IMR-90 (cell line): ENCODE data around the gene LAPTM5. TPM values are rescaled to one million over a fixed set of nuclear protein-coding genes. Genes with fewer than 3 reads are reported as not detected.

Experiments used
- ATAC-seq: fragments of 200-7000 bp; cut with Tn5 transposase; 2 replicates; pipeline ENCODE4 v1.9.1; 2020; ENCODE audit warnings: low read depth, mild to moderate bottlenecking, moderate library complexity
- BruUV-seq: library from RNA; stranded (reverse); fragments of 400-500 nt; replicated peaks from 2 replicates; lab custom pipeline; 2021; lab: Mats Ljungman, UMichigan
- CTCF ChIA-PET: fragments of 300-600 bp; formaldehyde crosslinking; extraction: SDS; loops from one replicate; lab custom pipeline; 2021; ENCODE audit warnings: antibody characterized with exemption; lab: Yijun Ruan, JAX
- POLR2A ChIA-PET: fragments of 300-600 bp; sonication (Branson Sonifier 250); formaldehyde crosslinking; loops from one replicate; lab custom pipeline; 2022; ENCODE audit warnings: antibody characterized with exemption; ENCODE audit not compliant: unreplicated experiment; lab: Charles Lee
- DNase-seq: peaks from one replicate; pipeline ENCODE4 v3.0.0; 2013
- H2AFZ ChIP-seq: replicated peaks from 2 replicates; pipeline ENCODE3; 2013; ENCODE audit warnings: low read length, mild to moderate bottlenecking; ENCODE audit not compliant: poor library complexity
- H2AK5ac ChIP-seq: 2 replicates; pipeline ENCODE4 v1.6.1; 2013; ENCODE audit warnings: low read depth, low read length, inconsistent platforms
- H2AK9ac ChIP-seq: replicated peaks from 2 replicates; pipeline ENCODE3; 2013; ENCODE audit warnings: mild to moderate bottlenecking, low read depth, low read length, moderate library complexity; ENCODE audit not compliant: poor library complexity
- H2BK120ac ChIP-seq: 2 replicates; pipeline ENCODE4 v1.6.1; 2013; ENCODE audit warnings: low read depth, low read length, inconsistent platforms
- H2BK15ac ChIP-seq: 3 replicates; pipeline ENCODE4 v1.6.1; 2013; ENCODE audit warnings: low read depth, low read length, inconsistent platforms
- H2BK20ac ChIP-seq: 2 replicates; pipeline ENCODE4 v1.6.1; 2013; ENCODE audit warnings: low read depth, mild to moderate bottlenecking, inconsistent platforms, low read length, moderate library complexity
- H2BK5ac ChIP-seq: 2 replicates; pipeline ENCODE4 v1.6.1; 2013; ENCODE audit warnings: mild to moderate bottlenecking, low read depth, low read length, inconsistent platforms; ENCODE audit not compliant: poor library complexity, severe bottlenecking
- H3K14ac ChIP-seq: replicated peaks from 2 replicates; pipeline ENCODE4 v1.6.1; 2013; ENCODE audit warnings: low read depth, low read length, inconsistent platforms
- H3K18ac ChIP-seq: 2 replicates; pipeline ENCODE4 v1.6.1; 2013; ENCODE audit warnings: low read depth, low read length, control low read depth
- H3K23ac ChIP-seq: 2 replicates; pipeline ENCODE4 v1.6.1; 2013; ENCODE audit warnings: low read depth, low read length, inconsistent platforms
- H3K27ac ChIP-seq: 2 replicates; pipeline ENCODE4 v1.5.1; 2013; ENCODE audit warnings: mild to moderate bottlenecking, control low read depth, low read length; ENCODE audit not compliant: insufficient read depth
- H3K27me3 ChIP-seq: 2 replicates; pipeline ENCODE4 v1.6.1; 2013; ENCODE audit warnings: low read length; ENCODE audit not compliant: control insufficient read depth, insufficient read depth
- H3K36me3 ChIP-seq: 2 replicates; pipeline ENCODE4 v1.6.1; 2013; ENCODE audit warnings: low read length, mixed read lengths; ENCODE audit not compliant: control insufficient read depth, insufficient read depth
- H3K4ac ChIP-seq: 2 replicates; pipeline ENCODE4 v1.6.1; 2013; ENCODE audit warnings: low read depth, low read length, inconsistent platforms
- H3K4me1 ChIP-seq: 2 replicates; pipeline ENCODE4 v1.6.1; 2013; ENCODE audit warnings: low read length, mixed read lengths; ENCODE audit not compliant: control insufficient read depth, insufficient read depth
- H3K4me2 ChIP-seq: 2 replicates; pipeline ENCODE4 v1.6.1; 2013; ENCODE audit warnings: low read depth, mild to moderate bottlenecking, control low read depth, low read length, moderate library complexity
- H3K4me3 ChIP-seq: 2 replicates; pipeline ENCODE4 v1.5.1; 2013; ENCODE audit warnings: low read depth, mild to moderate bottlenecking, control low read depth, low read length, moderate library complexity; ENCODE audit not compliant: insufficient read depth
- H3K56ac ChIP-seq: 2 replicates; pipeline ENCODE4 v1.6.1; 2013; ENCODE audit warnings: low read length, inconsistent platforms; ENCODE audit not compliant: insufficient read depth; ENCODE audit errors: extremely low read depth
- H3K79me1 ChIP-seq, 2 experiments: 2 replicates each; pipeline ENCODE4 v1.6.1; 2013; ENCODE audit warnings: low read length in 2 of 2, inconsistent platforms in 1 of 2, low read depth in 1 of 2
- H3K9ac ChIP-seq: 2 replicates; pipeline ENCODE4 v1.6.1; 2013; ENCODE audit warnings: low read depth, low read length, control low read depth
- H3K9me1 ChIP-seq: 2 replicates; pipeline ENCODE4 v1.6.1; 2013; ENCODE audit warnings: low read length, inconsistent platforms; ENCODE audit not compliant: insufficient read depth
- H3K9me3 ChIP-seq: 2 replicates; pipeline ENCODE4 v1.6.1; 2013; ENCODE audit warnings: low read length; ENCODE audit not compliant: control insufficient read depth, insufficient read depth
- H4K20me1 ChIP-seq: 2 replicates; pipeline ENCODE4 v1.6.1; 2013; ENCODE audit warnings: low read length, inconsistent platforms; ENCODE audit not compliant: insufficient read depth
- H4K5ac ChIP-seq: 2 replicates; pipeline ENCODE4 v1.6.1; 2013; ENCODE audit warnings: mild to moderate bottlenecking, low read depth, low read length, control low read depth
- H4K8ac ChIP-seq, 2 experiments: 2 replicates each; pipeline ENCODE4 v1.6.1; 2013; ENCODE audit warnings: low read depth in 2 of 2, low read length in 2 of 2, control low read depth in 1 of 2, inconsistent platforms in 1 of 2
- H4K91ac ChIP-seq: 2 replicates; pipeline ENCODE4 v1.6.1; 2013; ENCODE audit warnings: low read depth, low read length, inconsistent platforms; ENCODE audit not compliant: insufficient read depth
- BHLHE40 ChIP-seq: fragments of 150-350 bp; IDR thresholded peaks from 2 replicates; pipeline ENCODE4 v1.6.1; 2016; ENCODE audit warnings: mild to moderate bottlenecking, low read depth, low read length
- MAFK ChIP-seq: IDR thresholded peaks from 2 replicates; pipeline ENCODE4 v1.6.1; 2012; ENCODE audit warnings: low read depth, low read length, improper control_type of control experiment
- WGBS, 2 experiments: methylation state at CpG; one replicate each; pipeline versions ENCODE4 v1.1.5 to v1.1.7; 2013; ENCODE audit warnings: missing lambda C conversion rate in 2 of 2; ENCODE audit not compliant: insufficient read length in 1 of 2; ENCODE audit errors: extremely low coverage in 2 of 2; 5-methylcytosine and 5-hydroxymethylcytosine counted together
- dilution Hi-C: fragments of 300-500 bp; cut with HindIII; formaldehyde crosslinking; loops from one replicate; pipeline ENCODE4 v1.14.3; 2018; ENCODE audit warnings: low sequenced_read_pairs; ENCODE audit not compliant: unreplicated experiment
- in situ Hi-C: fragments of 300-500 bp; cut with MboI; formaldehyde crosslinking; loops from 3 replicates; pipeline ENCODE4 v1.14.3; 2019; ENCODE audit warnings: low sequenced_read_pairs, inconsistent platforms, mixed read lengths
- intact Hi-C: fragments of 100-400 bp; cut with micrococcal nuclease; formaldehyde crosslinking; loops from 2 replicates; pipeline ENCODE4 v1.10.0; 2022
- polyA plus RNA-seq, 3 experiments: library from polyadenylated mRNA; depleted of rRNA; stranded (reverse); fragments of >200 nt; gene quantifications; 2 replicates each; pipeline ENCODE4 v1.2.3, GENCODE V29; 2012; ENCODE audit warnings: low replicate concordance in 1 of 3
- total RNA-seq: library from RNA; depleted of rRNA; stranded (reverse); fragments of >200 nt; gene quantifications from 2 replicates; pipeline ENCODE4 v1.2.3, GENCODE V29; 2012

Gene LAPTM5
- total and polyA plus RNA-seq, 2 of the 4 experiments (the other 2 are of a cell fraction): 0.09 TPM; not detected in 1

- ATAC-seq (no peak), DNase-seq (no peak)
- no peaks in the 10 kb centered on the region for H3K9me3 ChIP-seq
- H4K5ac ChIP-seq: no peak overlapping the region
- H3K79me1 ChIP-seq: no peaks in the 10 kb centered on the region
- intact Hi-C loops: no loop called here
- H3K27ac ChIP-seq: no peak overlapping the region
- no peak overlapping the region for H3K23ac ChIP-seq
- no peak overlapping the region for H2AK5ac ChIP-seq
- peaks cover 10% of the 10 kb centered on the region; the same call in 1 of the 2 replicates for H3K4me1 ChIP-seq
- ChIA-PET CTCF (interaction anchor here (1.0 to 4.6 kb wide), 3 partner anchors 48 to 58 kb away, joined by 5 to 30 read pairs (median 7); no protein-coding TSS in a partner anchor), POLR2A (no interaction called here)
- H3K14ac ChIP-seq: no peak overlapping the region
- no peak overlapping the region for H2BK15ac ChIP-seq
- TF ChIP-seq MAFK: 0 out of 2 replicates have a peak, but pooled peaks have one; percentile 19
- no peak for TF ChIP-seq BHLHE40
- no peak overlapping the region for H2BK5ac ChIP-seq
- WGBS, 2 experiments: 67% methylated on average over 2 of the region's 5 CpGs; no CpG with 5 or more reads in 1 of the 2 experiments
- no peak overlapping the region for H3K9ac ChIP-seq
- no peak overlapping the region for H3K4me2 ChIP-seq
- no peaks in the 10 kb centered on the region for H3K36me3 ChIP-seq
- H3K4me3 ChIP-seq: no peak overlapping the region
- in situ Hi-C loops: loop anchor here (5.0 kb wide), 2 partner anchors 37 to 187 kb away; no protein-coding TSS in a partner anchor
- BruUV-seq: no TSS peak
- no peak overlapping the region for H4K8ac ChIP-seq
- H4K91ac ChIP-seq: no peak overlapping the region
- H2BK120ac ChIP-seq: no peak overlapping the region
- H3K27me3 ChIP-seq: no peaks in the 10 kb centered on the region
- H3K18ac ChIP-seq: no peak overlapping the region
- no peak overlapping the region for H3K56ac ChIP-seq
- no peak overlapping the region for H2BK20ac ChIP-seq
- H2AK9ac ChIP-seq: no peak overlapping the region
- dilution Hi-C loops: no loop called here
- H3K9me1 ChIP-seq: 0 out of 2 replicates have a peak, but pooled peaks cover 2% of the 10 kb centered on the region
- no peaks in the 10 kb centered on the region; the same call in 1 of the 2 replicates for H4K20me1 ChIP-seq
- H3K4ac ChIP-seq: no peak overlapping the region
- H2AFZ ChIP-seq: no peak overlapping the region
These were observed 32.7 kb downstream of the LAPTM5 start for GRCh38 chr1:30724655-30725421.
